Measurements from ENCODE around the gene CHERP.
A peak's percentile ranks its signal among the peaks of the same experiment; 100 is the strongest.

The CHERP gene

DNA sequence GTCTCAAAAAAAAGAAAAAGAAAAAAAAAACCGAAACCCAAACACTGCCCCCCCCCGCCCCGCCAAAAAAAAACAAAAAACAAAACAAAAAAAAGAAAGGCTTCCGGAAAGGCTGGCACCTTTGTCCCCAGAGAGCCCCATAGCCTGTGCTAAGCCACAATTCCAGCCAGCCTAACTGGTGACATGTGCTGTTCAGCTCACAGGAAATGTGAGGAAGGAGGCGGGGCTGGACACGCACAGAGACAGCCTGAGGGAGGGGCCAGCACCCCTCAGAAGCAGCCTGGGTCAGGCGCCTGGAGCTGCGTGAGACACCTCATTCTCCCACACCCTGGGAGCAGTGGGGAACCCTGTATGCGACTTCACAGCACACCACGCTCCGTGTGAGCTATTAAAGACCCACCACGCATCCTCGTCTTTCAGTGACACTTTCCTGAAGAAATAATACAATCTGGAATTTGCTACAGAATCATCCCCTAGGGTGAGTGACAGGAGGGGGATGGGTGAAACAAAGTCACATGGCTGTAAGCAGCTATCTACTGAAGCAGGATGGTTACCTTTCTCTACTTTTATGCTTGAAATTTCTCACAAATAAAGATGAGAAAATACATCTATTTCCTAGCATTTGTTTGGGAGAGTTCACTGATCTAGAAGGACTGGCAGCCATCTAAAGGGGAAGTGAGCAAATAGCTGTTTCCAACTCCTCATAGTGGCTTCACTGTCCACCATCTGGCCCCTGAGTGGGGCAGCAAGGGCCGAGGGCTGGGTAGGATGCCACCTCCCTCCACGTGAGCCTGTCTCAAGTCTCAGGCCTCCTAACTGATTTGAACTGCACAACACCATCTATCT lies 42.2 kb upstream of the CHERP start:
- DNase-seq (ENCODE audit: low read depth in 1 of 2, low spot score in 1 of 2) = peak; percentile 64 to 72
- in situ Hi-C loops (cut with HindIII; ENCODE audit: low pct_unique_long_range_greater_than_20kb, low sequenced_read_pairs) = no loop called here
- no peak for TF ChIP-seq JUND (IDR thresholded peaks at IDR 0.05; ENCODE audit: low read depth)

GRCh38 chr19:16582486-16583261 lies 40.4 kb upstream of the CHERP start:
- in situ Hi-C loops (cut with HindIII; ENCODE audit: low pct_unique_long_range_greater_than_20kb, low sequenced_read_pairs) = no loop called here
- DNase-seq (ENCODE audit: low read depth in 1 of 2, low spot score in 1 of 2) = no peak
- TF ChIP-seq JUND (IDR thresholded peaks at IDR 0.05; ENCODE audit: low read depth) = no peak

GRCh38 chr19:16581971-16582343 lies 39.7 kb upstream of the CHERP start:
- no peak for TF ChIP-seq JUND (IDR thresholded peaks at IDR 0.05; ENCODE audit: low read depth)

DNA sequence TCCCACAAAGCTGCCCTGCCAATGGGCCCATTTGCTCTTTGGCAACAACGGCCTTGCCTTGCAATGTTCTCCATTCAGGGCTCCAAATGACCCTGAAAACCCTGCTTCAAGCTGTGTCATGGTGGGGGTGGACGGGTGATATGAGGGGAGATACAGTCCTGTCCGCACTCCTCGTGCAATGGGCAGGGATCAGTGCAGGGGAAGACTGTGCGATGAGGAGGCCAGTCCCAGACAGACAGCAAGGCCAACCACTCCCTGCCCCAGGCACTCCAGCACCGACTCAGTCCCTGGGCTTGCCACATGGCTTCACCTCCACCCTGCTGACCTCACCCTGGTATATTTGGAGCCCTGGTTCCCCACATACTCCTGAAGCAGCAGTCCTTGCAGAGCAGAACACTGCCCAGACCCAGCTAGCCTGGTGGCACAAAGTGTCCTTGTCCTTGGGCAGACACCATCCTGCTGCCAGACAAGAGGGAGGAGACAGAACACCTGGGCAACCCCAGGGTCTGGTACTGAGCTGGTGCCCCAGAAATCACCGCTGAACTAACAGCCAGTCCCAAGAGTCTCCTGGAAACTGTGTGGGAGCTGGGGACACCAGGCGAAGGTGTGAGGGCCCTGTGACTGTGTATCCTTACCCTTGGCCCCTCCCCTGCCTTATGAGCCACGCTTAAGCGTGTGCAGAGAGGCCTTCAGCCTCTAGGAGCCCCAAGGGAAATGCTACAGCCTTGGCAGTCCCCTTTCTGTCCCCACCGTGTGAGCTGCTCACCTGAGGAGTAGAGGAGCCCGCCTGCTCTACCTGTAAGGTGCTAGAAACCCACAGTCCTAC lies 39.1 kb upstream of the CHERP start:
- in situ Hi-C loops (cut with HindIII; ENCODE audit: low pct_unique_long_range_greater_than_20kb, low sequenced_read_pairs) = no loop called here
- TF ChIP-seq JUND (IDR thresholded peaks at IDR 0.05; ENCODE audit: low read depth) = no peak
- DNase-seq (ENCODE audit: low read depth in 1 of 2, low spot score in 1 of 2) = no peak

More at GRCh38 chr19:16581971-16582343, 39.7 kb upstream of the CHERP start:
- in situ Hi-C loops (cut with HindIII; ENCODE audit: low pct_unique_long_range_greater_than_20kb, low sequenced_read_pairs) = no loop called here
- DNase-seq (ENCODE audit: low read depth in 1 of 2, low spot score in 1 of 2) = no peak

DNA sequence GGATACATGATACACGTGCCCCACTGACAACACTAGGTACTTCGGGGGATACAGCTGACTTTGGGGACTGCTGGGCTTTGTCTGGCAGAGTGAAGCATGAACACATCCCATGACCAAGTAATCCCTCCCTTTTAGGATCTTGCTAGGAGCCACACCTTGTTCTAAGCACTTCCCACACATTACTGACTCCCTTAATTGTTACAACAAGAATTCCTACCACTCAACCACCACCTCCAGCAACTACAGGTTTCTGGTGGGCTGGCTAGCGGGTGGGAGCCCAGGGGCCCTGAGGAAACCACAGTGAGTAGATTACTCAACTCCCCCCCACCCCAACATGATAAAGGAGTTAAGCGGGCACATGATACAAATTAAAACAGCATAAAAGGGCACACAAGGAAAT lies 37.1 kb upstream of the CHERP start:
- DNase-seq (ENCODE audit: low read depth in 1 of 2, low spot score in 1 of 2) = no peak
- no peak for TF ChIP-seq JUND (IDR thresholded peaks at IDR 0.05; ENCODE audit: low read depth)
- in situ Hi-C loops (cut with HindIII; ENCODE audit: low pct_unique_long_range_greater_than_20kb, low sequenced_read_pairs) = no loop called here

DNA sequence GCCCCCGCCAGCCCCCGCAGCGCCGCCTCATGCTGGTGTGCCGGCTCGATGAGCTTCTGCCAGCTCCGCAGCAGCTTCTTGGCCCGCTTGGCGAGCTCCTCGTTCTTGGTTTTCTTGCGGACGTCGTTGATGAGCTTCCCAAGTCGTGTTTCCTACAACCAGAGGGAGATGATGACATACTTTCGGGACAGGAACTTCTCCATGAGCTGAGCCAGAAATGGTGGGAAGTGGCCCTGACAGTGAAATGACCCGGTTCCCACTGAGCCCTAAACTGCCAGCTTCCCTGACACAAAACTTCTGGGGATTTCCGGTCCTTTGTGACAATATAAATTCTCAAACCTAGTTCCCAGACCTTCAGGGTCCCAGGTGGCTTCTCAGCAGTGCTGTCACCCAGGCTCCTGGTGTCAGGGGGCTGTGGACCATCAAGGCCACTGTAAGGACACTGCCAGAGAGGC lies 35.3 kb upstream of the CHERP start:
- in situ Hi-C loops (cut with HindIII; ENCODE audit: low pct_unique_long_range_greater_than_20kb, low sequenced_read_pairs) = no loop called here
- no peak for DNase-seq (ENCODE audit: low read depth in 1 of 2, low spot score in 1 of 2)
- no peak for TF ChIP-seq JUND (IDR thresholded peaks at IDR 0.05; ENCODE audit: low read depth)

- TF ChIP-seq JUND (IDR thresholded peaks at IDR 0.05; ENCODE audit: low read depth) = no peak
- DNase-seq (ENCODE audit: low read depth in 1 of 2, low spot score in 1 of 2) = no peak
- in situ Hi-C loops (cut with HindIII; ENCODE audit: low pct_unique_long_range_greater_than_20kb, low sequenced_read_pairs) = no loop called here
Measured at GRCh38 chr19:16576690-16577530, 34.7 kb upstream of the CHERP start.

GRCh38 chr19:16575861-16576689 lies 33.8 kb upstream of the CHERP start:
- in situ Hi-C loops (cut with HindIII; ENCODE audit: low pct_unique_long_range_greater_than_20kb, low sequenced_read_pairs) = no loop called here
- no peak for TF ChIP-seq JUND (IDR thresholded peaks at IDR 0.05; ENCODE audit: low read depth)

GRCh38 chr19:16575282-16575681 lies 33.0 kb upstream of the CHERP start:
- no peak for TF ChIP-seq JUND (IDR thresholded peaks at IDR 0.05; ENCODE audit: low read depth)
- no peak for DNase-seq (ENCODE audit: low read depth in 1 of 2, low spot score in 1 of 2)
- in situ Hi-C loops (cut with HindIII; ENCODE audit: low pct_unique_long_range_greater_than_20kb, low sequenced_read_pairs) = no loop called here

More at GRCh38 chr19:16575861-16576689, 33.8 kb upstream of the CHERP start:
- DNase-seq (ENCODE audit: low read depth in 1 of 2, low spot score in 1 of 2) = no peak

DNA sequence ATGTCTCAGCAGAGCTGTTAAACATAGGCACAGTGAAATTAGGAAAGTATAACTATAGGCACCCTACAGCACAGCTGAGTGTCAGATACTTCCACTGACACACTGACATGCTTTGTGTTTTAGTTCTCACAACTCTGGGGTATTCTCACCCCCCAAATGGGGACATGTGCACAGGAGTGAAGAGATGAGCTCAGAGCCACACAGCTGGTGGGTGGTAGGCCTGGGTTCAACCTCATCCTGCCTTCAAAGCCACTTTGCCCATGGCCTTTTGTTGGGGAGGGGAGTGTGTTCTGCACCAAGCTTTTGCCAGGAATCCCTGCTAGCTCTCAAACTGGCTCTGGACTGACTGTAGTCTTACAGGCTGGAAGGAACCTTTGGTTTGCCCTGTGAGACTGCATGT lies 31.7 kb upstream of the CHERP start:
- DNase-seq (ENCODE audit: low read depth in 1 of 2, low spot score in 1 of 2) = no peak
- in situ Hi-C loops (cut with HindIII; ENCODE audit: low pct_unique_long_range_greater_than_20kb, low sequenced_read_pairs) = no loop called here
- TF ChIP-seq JUND (IDR thresholded peaks at IDR 0.05; ENCODE audit: low read depth) = no peak

- no peak for TF ChIP-seq JUND (IDR thresholded peaks at IDR 0.05; ENCODE audit: low read depth)
- no peak for DNase-seq (ENCODE audit: low read depth in 1 of 2, low spot score in 1 of 2)
- in situ Hi-C loops (cut with HindIII; ENCODE audit: low pct_unique_long_range_greater_than_20kb, low sequenced_read_pairs) = no loop called here
Measured at GRCh38 chr19:16573296-16573695, 31.1 kb upstream of the CHERP start.
